Activated CD8-positive, alpha-beta memory T cell treated with anti-CD3 and anti-CD28 coated beads, Interleukin-2, amount 50 U/mL, for 24 hours (primary cell): ENCODE measurements around the gene MUC5AC.
"Not testable (repeated sequence)": the region's sequence is repeated elsewhere in the genome, so short reads cannot be mapped to it uniquely, and the experiment has no call there.

ENCODE experiments used
- DNase-seq: peaks from one replicate; pipeline ENCODE4 v3.0.0-alpha.2; 2020; ENCODE audit errors: extremely low read depth

MUC5AC gene

GRCh38 chr11:1207401-1208143 is 49.8 kb downstream of the MUC5AC start:
- no peak for DNase-seq

GRCh38 chr11:1208144-1208393 is 50.3 kb downstream of the MUC5AC start:
- DNase-seq = no peak

GRCh38 chr11:1208394-1209261 is 50.9 kb downstream of the MUC5AC start:
- DNase-seq = no peak

GRCh38 chr11:1209371-1210057 is 51.8 kb downstream of the MUC5AC start:
- DNase-seq = no peak

- DNase-seq = no peak
Observed at GRCh38 chr11:1211838-1212237, 54.1 kb downstream of the MUC5AC start.

- DNase-seq = not testable (repeated sequence)
Observed at GRCh38 chr11:1215826-1216225, 58.1 kb downstream of the MUC5AC start.

GRCh38 chr11:1217151-1217550 is 59.4 kb downstream of the MUC5AC start:
- no peak for DNase-seq

GRCh38 chr11:1218256-1218787 is 60.6 kb downstream of the MUC5AC start:
- DNase-seq = no peak

GRCh38 chr11:1218788-1219445 is 61.2 kb downstream of the MUC5AC start:
- DNase-seq = no peak

- DNase-seq = no peak
Observed at GRCh38 chr11:1219446-1219833, 61.7 kb downstream of the MUC5AC start.

GRCh38 chr11:1219834-1220815 is 62.4 kb downstream of the MUC5AC start:
- no peak for DNase-seq

GRCh38 chr11:1220941-1221721 is 63.4 kb downstream of the MUC5AC start:
- DNase-seq = no peak

GRCh38 chr11:1221848-1222311 is 64.1 kb downstream of the MUC5AC start:
- no peak for DNase-seq

- no peak for DNase-seq
Observed at GRCh38 chr11:1222491-1223345, 65.0 kb downstream of the MUC5AC start, which contains the start of gene MUC5B. Gene MUC5B (plus strand): TSS chr11:1223066. CDS start chr11:1223124, 58 bp downstream.

GRCh38 chr11:1223346-1224110 is 65.8 kb downstream of the MUC5AC start:
- no peak for DNase-seq

- DNase-seq = no peak
Observed at GRCh38 chr11:1224111-1224490, 66.3 kb downstream of the MUC5AC start.

GRCh38 chr11:1224491-1225385 is 67.0 kb downstream of the MUC5AC start:
- no peak for DNase-seq
